Fibroblast of mammary gland (primary cell): ENCODE results near the gene ZNF836.
"Not testable (repeated sequence)": the region's sequence is repeated elsewhere in the genome, so short reads cannot be mapped to it uniquely, and the experiment has no call there.

Source experiments
- DNase-seq: peaks from one replicate; pipeline ENCODE4 v3.0.0-alpha.2; 2010; ENCODE audit warnings: low read depth
- H3K4me3 ChIP-seq: 2 replicates; pipeline ENCODE4 v1.5.1; 2011; ENCODE audit warnings: low read depth, mild to moderate bottlenecking, low read length, moderate library complexity; ENCODE audit not compliant: control insufficient read depth
- CTCF ChIP-seq: conservative IDR thresholded peaks from 2 replicates; pipeline ENCODE4 v1.5.1; 2011; ENCODE audit warnings: low read depth, low read length, inconsistent platforms; ENCODE audit not compliant: control insufficient read depth, insufficient read depth

Gene ZNF836

DNA sequence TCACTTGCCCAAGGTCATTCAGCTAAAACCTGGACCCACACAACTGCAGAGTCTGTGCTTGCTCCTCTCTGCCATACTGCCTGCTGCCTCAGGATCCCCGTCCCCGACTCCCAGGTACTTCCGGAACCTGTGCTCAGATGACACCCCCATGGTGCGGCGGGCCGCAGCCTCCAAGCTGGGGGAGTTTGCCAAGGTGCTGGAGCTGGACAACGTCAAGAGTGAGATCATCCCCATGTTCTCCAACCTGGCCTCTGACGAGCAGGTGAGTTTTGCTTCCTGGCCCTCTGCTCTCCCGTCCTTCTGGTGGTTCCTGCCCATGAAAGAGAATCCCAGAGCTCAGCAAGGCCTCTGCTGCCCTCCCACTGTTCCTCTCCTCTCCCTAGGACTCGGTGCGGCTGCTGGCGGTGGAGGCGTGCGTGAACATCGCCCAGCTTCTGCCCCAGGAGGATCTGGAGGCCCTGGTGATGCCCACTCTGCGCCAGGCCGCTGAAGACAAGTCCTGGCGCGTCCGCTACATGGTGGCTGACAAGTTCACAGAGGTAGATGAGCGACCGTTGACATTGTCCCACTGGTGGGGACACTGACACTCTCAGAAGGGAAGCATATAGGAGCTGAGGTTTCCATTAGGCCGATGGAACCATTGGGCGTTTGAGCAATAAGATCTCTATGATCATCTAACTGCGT is 41.3 kb upstream of the ZNF836 start:
- no peak overlapping the region for H3K4me3 ChIP-seq
- DNase-seq, result no peak
- TF ChIP-seq CTCF, result no peak

- peak; percentile 20 for DNase-seq
- no peak overlapping the region for H3K4me3 ChIP-seq
- TF ChIP-seq CTCF, result no peak
These were observed 40.6 kb upstream of the ZNF836 start for GRCh38 chr19:52211926-52212571.

GRCh38 chr19:52211203-52211602 is 39.8 kb upstream of the ZNF836 start:
- H3K4me3 ChIP-seq, result no peak overlapping the region
- no peak for DNase-seq
- TF ChIP-seq CTCF, result no peak

DNA sequence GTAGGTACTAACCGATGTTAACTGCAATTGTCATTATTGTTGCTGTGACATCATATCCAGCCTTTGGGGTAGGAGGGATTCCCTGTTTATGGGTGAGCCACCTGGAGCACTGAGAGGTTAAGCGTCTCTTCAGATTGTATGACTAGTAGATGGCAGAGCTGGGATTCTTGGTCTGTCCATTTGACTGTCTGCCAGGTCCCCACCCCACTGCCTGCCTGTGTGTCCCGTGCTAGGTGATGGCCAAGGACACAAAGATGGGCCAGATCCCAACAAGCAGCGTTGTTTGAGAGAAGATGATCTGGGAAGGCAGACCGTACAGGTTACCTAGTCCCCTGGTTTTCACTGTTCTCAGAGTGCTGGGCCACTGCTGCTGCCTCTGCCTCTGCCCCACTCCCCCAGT is 35.1 kb upstream of the ZNF836 start:
- no peak for DNase-seq
- no peak for TF ChIP-seq CTCF

GRCh38 chr19:52200755-52201391 is 29.5 kb upstream of the ZNF836 start:
- not testable (repeated sequence) for H3K4me3 ChIP-seq

More for the DNA sequence above, 35.1 kb upstream of the ZNF836 start:
- H3K4me3 ChIP-seq, result no peak overlapping the region

GRCh38 chr19:52200044-52200443 is 28.6 kb upstream of the ZNF836 start:
- TF ChIP-seq CTCF, result no peak
- peak; percentile 90 for DNase-seq
- no peak overlapping the region for H3K4me3 ChIP-seq

More at GRCh38 chr19:52200755-52201391, 29.5 kb upstream of the ZNF836 start:
- DNase-seq, result not testable (repeated sequence)

GRCh38 chr19:52198678-52199077 is 27.3 kb upstream of the ZNF836 start:
- no peak for TF ChIP-seq CTCF
- DNase-seq, result no peak
- no peak overlapping the region for H3K4me3 ChIP-seq
